Stimulated activated CD4-positive, alpha-beta T cell treated with anti-CD3 and anti-CD28 coated beads, TNF-alpha, amount 100 ng/mL, for 4 hours (primary cell): Measurements from ENCODE around the gene NEUROD1.
"Not testable (repeated sequence)": the region's sequence is repeated elsewhere in the genome, so short reads cannot be mapped to it uniquely, and the experiment has no call there.

ENCODE experiments used
- DNase-seq, 3 experiments: peaks; one replicate each; pipeline ENCODE4 v3.0.0-alpha.2; 2020; ENCODE audit warnings: low read depth in 3 of 3

The NEUROD1 gene

DNA sequence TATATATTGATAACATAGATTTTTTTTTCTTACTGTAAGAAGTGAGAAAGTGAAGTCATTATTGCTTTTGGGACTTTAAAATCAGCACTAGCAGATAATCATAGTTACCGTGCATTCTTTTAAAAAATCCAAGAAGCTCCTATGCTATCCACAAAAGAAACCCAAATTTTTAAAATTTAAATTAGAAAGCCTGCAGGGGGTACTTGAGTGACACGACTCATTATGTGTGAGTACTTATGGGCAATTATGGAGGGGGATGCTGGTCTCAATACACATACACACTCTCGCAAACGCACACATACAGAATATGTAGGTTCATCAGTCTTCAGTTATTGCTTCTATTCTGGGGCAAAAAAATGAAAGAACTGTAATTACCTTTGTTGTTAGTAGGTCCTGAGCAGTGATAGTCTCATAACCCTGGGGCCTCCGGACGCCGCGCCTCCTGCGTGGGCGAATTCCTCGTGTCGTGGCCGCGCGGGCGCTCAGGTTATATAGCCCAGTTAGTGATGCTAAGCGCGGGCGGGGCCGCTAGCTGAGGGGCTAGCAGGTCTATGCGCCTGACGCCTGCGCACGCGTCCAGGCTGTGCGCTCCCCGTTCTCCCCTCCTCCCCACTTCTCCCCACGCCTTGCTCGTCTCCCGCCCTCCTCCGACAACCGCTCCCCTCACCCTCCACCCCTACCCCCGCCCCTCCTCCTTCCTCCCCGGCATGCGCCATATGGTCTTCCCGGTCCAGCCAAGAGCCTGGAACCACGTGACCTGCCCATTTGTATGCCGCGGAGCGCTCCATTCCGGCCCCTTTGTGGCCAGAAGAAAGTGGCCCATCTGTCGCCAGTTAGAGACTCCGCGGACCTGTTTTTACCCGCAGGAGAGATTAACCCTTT, at the start of gene NEUROD1:
Gene NEUROD1, minus strand, starts transcription at position 463 of the 882 bp plus-strand sequence. CDS start 1,657 bp downstream, outside the sequence.
- no peak for DNase-seq

DNA sequence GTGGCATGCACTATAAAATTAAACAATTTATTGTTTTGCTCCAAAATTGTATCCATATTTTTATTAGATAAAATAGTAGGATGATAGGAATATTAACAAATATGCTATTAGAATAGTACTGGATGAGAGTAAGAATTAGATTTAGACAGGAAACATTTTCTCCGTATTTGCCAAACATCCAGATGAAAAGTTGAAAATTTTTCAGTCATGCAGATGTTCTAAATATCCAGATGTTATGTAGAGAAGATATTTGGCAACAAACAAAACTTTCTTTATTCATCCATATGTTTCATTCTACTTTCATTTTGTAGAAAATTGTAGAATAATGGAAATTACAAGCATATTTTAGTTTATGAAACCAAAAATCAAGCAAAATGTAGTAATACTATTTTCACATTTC, 45.2 kb upstream of the NEUROD1 start:
- no peak for DNase-seq

DNA sequence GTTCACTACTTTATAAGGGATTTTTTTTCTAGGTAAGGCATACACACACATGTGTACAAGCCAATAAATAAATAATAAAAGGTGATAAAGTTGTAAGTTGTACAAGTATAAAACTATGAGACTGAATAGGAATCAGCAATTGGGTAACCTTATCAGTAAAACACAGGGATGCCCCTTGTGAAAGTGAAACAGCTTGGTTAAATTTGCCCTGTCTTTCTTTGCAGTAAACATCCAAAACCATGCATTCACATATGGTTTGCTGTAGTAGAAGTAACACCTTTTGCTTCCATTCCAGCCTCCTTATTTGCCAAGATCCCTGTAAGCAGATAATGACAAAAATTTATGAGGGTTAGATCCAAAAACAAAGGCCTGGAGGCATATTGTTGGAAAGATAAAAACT, 44.3 kb upstream of the NEUROD1 start:
- DNase-seq = no peak

DNA sequence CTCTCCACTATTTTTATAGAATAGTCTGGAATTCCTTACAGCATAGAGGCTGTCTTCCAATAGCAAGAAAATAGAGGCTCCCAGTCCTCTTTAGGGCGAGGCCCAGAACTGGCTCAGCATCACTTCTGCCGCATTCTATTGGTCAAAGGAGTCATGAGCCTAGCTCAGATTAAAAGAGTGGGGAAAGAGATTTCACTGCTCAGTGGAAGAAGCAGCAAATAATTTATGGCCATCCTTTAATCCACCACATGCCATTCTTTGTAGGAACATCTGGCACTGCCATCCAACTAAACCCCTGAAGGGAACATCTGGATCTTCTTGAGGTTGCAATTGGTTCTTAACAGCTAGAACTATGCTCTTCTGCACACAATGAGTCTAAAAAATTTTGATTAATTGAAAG, 43.4 kb upstream of the NEUROD1 start:
- DNase-seq = no peak

DNA sequence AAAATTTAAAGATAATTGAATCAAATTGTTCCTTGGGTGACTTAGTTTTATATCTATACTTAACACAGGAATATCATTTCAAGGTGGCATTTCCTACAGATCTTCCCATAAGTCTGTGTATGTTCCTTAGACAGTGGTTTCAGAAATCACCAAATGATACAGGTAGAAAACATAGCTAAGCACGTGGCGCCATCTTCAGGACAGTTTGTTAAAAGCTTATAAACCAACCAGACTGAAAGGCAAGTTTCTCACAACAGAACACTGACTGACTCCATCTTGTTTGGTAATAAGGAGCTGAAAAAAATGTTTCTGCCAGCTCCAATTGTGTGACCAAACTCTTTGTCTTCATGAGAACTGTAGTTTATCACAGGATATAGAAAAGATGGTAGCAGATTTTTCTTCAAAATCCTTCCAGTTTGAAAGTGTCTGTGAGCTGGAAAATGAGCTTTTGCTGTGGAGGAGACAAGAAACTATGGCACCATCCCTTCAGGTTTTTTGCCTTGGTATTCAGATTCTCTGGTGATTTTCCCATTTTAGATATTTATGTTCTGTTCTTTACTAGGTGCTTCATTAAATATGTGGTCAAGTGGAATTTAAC, 34.8 kb upstream of the NEUROD1 start:
- peak; percentile 20 to 53 (median 32) for DNase-seq

DNA sequence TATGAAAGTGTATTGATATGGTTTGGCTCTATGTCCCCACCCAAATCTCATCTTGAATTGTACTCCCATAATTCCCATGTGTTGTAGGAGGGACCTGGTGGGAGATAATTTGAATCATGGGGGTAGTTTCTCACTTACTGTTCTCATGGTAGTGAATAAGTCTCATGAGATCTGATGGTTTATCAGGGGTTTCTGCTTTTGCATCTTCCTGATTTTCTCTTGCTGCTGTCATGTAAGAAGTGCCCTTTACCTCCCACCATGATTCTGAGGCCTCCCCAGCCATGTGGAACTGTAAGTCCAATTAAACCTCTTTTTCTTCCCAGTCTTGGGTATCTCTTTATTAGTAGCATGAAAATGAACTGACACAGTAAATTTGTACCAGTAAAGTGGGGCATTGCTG, 30.7 kb upstream of the NEUROD1 start:
- not testable (repeated sequence) for DNase-seq

DNA sequence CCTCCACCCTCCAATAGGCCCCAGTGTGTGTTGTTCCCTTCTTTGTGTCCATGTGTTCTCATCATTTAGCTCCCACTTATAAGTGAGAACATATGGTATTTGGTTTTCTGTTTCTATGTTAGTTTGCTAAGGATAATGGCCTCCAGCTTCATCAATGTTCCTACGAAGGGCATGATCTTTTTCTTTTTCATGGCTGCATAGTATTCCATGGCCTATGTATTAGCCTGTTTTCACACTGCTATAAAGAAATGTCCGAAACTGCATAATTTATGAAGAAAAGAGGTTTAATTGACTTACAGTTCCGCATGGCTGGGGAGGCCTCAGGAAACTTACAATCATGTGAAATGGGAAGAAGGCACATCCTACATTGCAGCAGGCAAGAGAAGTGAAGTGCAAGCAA, 22.2 kb upstream of the NEUROD1 start:
- not testable (repeated sequence) for DNase-seq

DNA sequence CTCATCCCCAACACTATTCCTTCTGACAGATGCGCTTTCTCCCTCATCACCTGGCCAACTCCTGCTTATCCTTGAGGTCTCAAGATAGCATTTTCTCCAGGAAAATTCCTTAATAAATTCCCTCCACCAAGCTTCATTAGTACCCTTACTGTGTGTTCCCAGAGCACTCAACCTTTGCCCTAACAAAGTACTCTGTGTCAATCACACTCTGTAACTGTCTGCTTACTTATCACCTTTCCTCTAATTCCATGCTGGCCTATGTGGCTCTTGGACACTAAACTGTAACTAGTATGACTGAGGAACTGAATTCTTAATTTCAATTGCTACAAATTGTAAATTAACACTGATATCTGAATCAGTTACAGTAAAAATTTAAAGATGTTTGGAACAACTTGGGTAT, 17.9 kb upstream of the NEUROD1 start:
- DNase-seq = no peak

DNA sequence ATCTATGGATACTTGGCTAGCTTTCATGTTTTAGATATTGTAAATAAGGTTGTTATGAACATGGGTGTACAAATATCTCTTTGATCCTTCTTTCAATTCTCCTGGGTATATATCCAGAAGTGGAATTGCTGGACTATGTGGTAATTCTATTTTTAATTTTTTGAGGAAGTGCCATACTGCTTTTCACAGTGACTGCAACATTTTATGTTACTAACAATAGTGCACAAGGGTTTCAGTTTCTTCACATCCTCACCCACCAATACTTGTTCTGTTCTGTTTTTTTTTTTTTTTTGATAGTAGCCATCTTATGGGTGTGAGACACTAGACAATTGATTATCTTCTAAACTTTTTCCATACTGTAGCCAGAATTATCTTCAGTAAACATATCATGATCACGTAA, 17.3 kb upstream of the NEUROD1 start:
- DNase-seq = no peak

DNA sequence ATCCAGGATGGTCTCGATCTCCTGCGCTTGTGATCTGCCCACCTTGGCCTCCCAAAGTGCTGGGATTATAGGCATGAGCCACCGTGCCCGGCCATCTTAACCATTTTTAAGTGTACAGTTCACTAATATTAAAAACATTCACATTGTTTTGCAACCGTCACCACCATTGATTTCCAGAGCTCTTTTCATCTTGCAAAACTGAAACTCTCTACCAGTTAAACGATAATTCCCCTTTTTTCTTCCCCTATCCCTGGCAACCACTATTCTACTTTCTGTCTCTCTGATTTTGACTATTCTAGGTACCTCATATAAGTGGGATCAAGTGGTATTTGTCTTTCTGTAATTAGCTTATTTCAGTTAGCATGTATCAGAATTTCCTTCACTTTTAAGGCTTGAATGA, 16.8 kb upstream of the NEUROD1 start:
- no peak for DNase-seq

DNA sequence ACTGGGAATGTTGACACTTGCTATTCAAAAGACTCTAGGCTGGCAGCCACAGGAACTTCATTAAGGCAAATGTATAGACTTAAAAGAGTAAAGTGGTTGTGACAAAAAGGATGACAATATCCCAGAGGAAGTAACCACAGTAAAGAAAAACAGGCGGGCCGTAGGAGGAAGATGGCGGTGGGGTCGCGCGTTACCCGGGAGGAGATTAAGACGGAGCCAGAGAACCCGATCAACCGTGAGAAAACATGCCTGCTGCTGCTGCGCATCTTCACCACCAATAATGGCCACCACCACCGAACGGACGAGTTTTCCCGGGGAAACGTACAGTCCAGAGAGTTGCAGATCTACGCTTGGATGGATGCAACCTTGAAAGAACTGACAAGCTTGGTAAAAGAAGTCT, 14.0 kb upstream of the NEUROD1 start:
- no peak for DNase-seq

DNA sequence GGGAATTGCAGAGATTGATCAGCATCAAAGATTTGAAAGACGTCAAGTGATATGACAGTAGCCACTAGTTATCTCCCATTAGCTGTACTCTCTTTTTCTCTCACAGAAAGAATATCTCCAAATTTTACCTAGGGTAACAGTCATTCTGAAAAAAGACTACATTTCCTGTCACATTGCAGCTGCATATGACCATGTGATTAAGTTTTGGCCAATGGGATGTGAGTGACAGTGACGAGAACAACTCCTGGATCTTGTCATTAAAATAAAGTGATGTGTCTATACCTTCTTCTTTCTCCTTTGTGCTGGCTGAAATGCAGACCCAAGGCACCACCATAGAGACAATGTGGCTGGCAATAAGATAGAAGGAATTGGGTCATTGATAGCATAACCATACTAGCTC, 10.5 kb upstream of the NEUROD1 start:
- no peak for DNase-seq

DNA sequence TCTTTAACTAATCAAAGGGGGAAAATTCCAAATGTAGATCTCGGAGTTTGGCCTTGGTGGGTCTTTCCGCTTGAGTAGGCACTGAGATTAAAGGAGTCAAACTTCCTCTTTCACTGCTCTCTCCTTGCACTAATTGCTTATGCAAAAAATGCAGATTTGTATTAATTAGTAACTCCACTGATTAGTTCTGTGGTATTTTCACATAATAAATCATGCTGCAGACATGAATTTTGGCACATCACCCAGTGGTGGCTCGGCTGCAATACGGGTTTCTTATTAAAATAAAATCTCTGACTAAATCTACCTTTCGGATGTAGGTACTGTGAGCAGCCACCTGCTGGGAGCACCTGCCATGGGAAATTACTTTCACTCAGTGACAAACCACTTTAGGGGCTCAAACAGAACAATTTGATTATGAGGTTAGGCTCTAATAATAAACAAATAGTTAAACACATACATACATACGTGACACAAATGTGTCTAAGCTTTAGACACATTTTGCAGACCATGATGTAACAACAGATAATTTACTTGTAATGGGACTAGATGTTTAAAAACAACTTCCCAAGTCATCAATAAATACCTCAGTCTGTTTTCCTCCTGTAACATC, 6.4 kb upstream of the NEUROD1 start:
- no peak for DNase-seq

DNA sequence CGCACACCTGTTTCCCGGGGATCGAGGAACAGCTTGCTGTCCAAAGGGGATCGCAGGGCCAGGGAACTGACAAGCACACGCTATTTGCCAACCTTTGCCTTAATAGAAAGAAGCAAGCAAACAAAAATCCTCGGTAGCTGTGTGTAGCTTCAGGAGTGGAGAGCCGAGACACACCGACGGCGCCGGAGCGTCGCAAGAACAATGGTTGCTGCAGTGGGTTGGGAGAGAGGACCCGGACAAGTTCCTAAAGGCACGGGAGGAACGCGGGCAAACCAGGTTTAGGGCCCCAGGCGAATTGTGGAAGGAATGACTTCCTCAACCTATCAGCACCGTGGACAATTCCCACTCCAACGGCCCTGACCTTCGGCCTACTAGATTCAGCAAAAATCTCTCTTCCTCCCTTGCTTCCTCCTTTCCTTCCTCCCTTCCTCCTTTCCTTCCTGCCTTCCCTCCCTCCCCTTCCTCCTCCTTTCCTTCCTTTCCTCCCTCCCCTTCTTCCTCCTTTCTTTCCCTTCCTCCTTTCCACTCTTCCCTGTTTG, 4.9 kb upstream of the NEUROD1 start:
- DNase-seq = no peak

DNA sequence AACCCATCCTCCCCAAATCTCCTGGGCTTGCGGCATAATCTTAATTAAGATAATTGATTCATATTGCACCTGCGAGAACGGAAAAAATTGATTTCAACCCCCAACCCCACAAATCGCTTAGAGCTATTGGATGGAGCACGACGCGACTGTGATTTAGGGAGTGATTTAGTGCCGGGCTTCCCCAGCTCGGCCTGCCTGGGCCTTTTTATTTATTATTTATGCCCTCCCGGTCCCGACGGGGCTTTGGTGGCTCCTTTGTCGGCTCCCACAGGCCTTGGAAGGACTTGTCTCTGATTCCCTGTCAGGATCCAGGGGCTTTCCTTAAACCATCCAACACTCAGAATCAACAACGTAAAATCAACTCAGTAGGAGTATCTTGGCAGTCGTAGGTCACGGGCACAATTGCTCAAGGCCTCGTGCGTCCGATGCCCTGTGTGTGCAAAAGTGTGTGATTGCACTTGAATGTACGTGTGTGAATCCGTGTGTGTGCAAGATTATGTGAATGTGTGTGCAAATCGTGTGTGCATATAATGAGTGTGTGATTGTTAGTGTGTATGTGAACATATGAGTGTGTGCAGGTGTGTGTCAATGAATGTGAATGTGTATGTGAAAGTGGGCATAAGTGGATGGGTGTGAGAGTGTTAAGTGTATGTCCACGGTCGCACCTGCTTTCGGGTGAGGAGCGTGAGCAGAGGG, 4.3 kb upstream of the NEUROD1 start:
- DNase-seq = no peak

DNA sequence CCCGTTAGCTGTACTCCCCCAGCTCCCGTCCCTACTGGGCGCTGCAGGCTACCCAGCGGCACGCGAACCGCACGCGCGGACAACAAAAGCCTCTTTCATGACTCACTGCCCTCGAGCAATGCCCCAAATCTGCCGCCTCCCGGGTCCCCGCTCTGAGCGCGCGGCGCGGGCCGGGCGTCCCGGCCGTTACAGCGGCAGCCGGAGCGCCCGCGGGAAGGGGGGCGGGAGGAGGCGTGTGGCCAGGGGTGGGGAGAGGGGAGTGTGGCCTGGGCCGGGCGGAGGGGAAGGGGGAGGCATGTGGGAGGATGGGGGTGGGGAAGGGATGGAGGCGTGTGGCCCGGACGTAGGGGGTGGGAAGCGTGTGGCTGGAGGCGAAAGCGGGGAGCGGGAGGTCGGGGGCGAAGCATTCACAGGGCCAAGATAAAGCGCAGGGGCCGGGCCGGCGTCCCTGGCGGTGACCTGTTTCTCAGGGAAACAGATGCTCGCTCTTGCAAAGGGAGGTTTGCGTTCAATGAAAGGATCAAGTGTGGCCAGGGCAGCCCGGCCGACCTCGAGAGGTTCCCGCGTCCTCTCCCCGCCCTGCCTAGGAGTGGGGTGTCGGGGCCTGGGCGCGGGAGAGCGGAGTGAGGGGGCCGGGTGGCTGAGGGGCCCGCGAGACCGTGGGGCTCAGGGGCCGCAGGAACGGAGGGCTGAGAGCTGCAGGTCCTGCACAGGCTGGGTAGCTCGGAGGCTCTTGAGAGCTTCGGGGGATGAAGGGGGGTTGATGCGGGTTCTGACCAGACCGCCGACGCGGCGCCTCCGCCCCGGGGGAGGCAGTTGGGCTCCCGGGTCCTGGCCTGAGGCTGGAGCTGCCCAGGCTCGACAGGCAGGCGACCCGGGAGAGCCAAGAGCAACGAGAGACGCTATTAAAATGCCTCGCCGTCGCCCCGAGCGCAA, 3.5 kb upstream of the NEUROD1 start:
- DNase-seq = no peak

DNA sequence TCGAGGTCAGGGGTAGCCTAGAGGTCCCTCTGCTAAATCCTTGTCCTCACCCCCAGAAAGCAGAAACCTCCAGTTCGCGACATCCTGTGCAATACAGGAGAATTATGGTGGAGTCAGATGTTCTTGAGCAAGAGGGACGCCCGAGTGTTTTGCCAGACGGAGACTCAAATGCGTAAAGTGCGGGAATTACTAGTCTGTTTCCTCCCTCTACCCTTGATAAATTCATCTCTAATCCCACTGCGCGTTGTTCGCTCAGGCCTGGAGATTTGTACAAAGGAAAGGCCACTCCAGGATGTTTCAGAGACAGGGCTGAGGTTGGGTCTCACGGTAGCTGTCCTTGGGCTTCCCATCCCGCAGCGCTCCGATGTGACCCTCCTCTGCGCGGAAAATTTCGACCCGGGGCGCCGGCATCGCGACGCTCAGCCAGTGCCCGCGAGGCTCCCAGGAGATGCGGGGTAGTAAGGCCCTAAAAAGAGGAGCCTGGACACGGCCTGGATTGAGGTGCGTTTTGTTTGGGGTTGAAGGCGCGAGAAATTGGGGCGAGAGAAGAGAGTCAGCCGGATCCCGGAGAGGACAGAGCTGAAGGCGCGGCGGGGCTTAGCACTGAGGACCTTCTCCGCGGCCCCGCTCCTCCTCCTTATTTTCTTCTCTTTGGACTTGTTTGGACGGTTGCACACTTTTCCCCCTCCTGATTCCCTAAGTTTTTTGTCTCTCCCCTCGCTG, 2.6 kb upstream of the NEUROD1 start:
- DNase-seq = no peak

DNA sequence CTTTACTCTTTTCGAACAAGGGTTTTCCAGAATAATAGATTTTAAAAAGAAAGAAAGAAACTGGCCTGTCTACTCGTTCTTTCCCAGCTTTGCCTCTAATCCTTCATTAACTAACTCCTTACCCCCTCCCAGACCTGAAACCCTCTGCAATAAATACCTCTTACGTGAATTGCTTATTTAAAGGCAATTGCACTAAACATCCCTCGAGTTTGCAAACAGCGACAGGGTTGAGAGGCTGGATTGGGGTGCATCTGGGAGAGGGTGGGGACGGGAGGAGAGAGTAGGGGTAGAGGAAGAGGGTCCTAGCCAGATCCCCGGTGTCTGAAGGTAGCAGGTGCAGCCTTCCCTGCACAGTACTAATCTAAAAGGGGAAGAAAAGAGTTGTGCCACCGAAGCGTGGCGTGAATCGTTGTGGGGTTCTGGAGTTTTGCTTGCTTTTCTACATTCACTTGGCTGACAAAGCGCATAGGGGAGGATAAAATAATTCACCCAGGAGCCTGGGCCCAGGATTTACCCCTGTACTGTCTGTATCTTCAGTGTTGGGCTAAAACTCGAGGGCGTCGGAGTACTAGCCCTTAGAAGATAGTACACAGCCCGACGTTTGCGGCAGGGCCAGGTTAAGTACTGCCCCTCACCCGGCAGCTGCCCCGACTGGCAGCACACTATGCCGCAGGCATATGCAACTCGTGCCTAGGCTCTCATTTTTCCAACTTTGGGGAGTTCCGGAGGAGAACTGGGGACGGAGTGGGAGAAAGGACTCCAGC, 1.9 kb upstream of the NEUROD1 start:
- DNase-seq = no peak
